ENCODE data around the gene NABP2.

NABP2 gene

GRCh38 chr12:56206452-56207166, 17.5 kb upstream of the NABP2 start:
- TF ChIP-seq CTCF (IDR thresholded peaks at IDR 0.05; ENCODE audit: borderline replicate concordance, extremely low read depth, low read length, poor library complexity, severe bottlenecking) (peak; percentile 64), EZH2 (IDR thresholded peaks at IDR 0.05; ENCODE audit: borderline replicate concordance, low read depth, low read length, severe bottlenecking) (no peak)
- Histone ChIP-seq H3K79me2 (ENCODE audit: insufficient read depth, low read length) (no peaks in the 10 kb centered on the region), H3K27ac (ENCODE audit: low read length) (no peak overlapping the region), H2AFZ (ENCODE audit: low read depth, low read length) (no peak overlapping the region), H3K9ac (ENCODE audit: low read depth, low read length) (no peak overlapping the region), H3K36me3 (ENCODE audit: insufficient read depth, low read length) (peaks cover 44% of the 10 kb centered on the region), H3K4me1 (ENCODE audit: insufficient read depth, low read length) (no peaks in the 10 kb centered on the region), H3K9me3 (ENCODE audit: insufficient read depth, low read length, severe bottlenecking) (no peaks in the 10 kb centered on the region), H3K4me2 (ENCODE audit: insufficient read depth, low read length) (no peak overlapping the region), H3K27me3 (ENCODE audit: insufficient read depth, low read length, poor library complexity) (no peaks in the 10 kb centered on the region), H4K20me1 (ENCODE audit: insufficient read depth, low read length) (no peaks in the 10 kb centered on the region), H3K4me3 (ENCODE audit: low read depth in 1 of 2, low read length in 2 of 2) (no peak overlapping the region)
- DNase-seq (peak; percentile 38), ATAC-seq (ENCODE audit: insufficient read depth, low read depth) (peak; percentile 70; the same call in 2 of the 3 replicates)

DNA sequence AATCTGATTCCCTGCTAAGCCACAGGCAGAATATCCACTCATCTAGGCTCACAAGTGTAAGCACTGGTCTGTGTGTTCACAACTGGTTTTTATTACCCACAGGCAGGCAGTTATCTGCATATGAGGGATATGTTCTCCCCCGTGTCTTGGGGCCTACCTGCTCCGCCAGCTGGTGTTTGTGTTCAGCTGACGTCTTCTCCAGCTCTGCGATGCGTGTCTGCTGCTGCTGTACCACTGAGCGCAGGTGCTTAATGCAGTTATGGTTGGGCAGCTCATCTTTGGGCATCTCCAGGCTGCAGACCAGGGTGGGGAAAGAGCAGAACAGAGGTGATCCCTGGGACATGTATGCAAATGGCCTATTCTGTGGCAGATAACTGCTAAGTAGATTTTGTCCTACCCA, 16.1 kb upstream of the NABP2 start:
- H3K27me3 ChIP-seq (ENCODE audit: insufficient read depth, low read length, poor library complexity), result no peaks in the 10 kb centered on the region
- DNase-seq, result no peak
- peaks cover 58% of the 10 kb centered on the region for H3K36me3 ChIP-seq (ENCODE audit: insufficient read depth, low read length)
- H3K4me1 ChIP-seq (ENCODE audit: insufficient read depth, low read length), result no peaks in the 10 kb centered on the region
- no peak for ATAC-seq (ENCODE audit: insufficient read depth, low read depth)
- H3K9ac ChIP-seq (ENCODE audit: low read depth, low read length), result no peak overlapping the region
- H3K9me3 ChIP-seq (ENCODE audit: insufficient read depth, low read length, severe bottlenecking), result no peaks in the 10 kb centered on the region
- no peak overlapping the region for H3K4me2 ChIP-seq (ENCODE audit: insufficient read depth, low read length)
- H3K4me3 ChIP-seq (ENCODE audit: low read depth in 1 of 2, low read length in 2 of 2), result no peak overlapping the region
- no peak overlapping the region for H3K27ac ChIP-seq (ENCODE audit: low read length)
- TF ChIP-seq CTCF (IDR thresholded peaks at IDR 0.05; ENCODE audit: borderline replicate concordance, extremely low read depth, low read length, poor library complexity, severe bottlenecking), result no peak
- no peak for TF ChIP-seq EZH2 (IDR thresholded peaks at IDR 0.05; ENCODE audit: borderline replicate concordance, low read depth, low read length, severe bottlenecking)
- H2AFZ ChIP-seq (ENCODE audit: low read depth, low read length), result no peak overlapping the region
- H4K20me1 ChIP-seq (ENCODE audit: insufficient read depth, low read length), result no peaks in the 10 kb centered on the region
- H3K79me2 ChIP-seq (ENCODE audit: insufficient read depth, low read length), result no peaks in the 10 kb centered on the region

DNA sequence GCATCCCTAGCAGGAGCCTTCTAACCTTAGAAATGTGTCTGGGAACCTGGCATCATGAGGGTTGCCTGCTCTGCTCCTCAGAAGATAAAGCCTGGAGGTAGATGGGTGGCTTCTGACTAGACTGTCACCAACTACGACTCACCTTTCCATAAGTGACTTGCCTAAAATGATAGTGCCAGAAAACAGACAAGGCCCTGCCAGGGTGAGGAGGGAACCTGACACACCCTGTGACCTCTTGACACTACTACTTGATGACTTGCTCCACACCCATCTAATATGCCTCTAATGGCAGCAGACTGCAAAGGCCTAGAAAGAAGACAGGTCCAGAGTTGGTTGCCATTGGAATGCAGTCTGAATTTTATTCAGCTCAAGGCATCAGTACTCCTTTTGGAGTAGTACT, 11.8 kb upstream of the NABP2 start:
- Histone ChIP-seq H3K79me2 (ENCODE audit: insufficient read depth, low read length) (peaks cover 3% of the 10 kb centered on the region), H3K4me3 (ENCODE audit: low read depth in 1 of 2, low read length in 2 of 2) (no peak overlapping the region), H2AFZ (ENCODE audit: low read depth, low read length) (no peak overlapping the region), H3K4me1 (ENCODE audit: insufficient read depth, low read length) (no peaks in the 10 kb centered on the region), H3K4me2 (ENCODE audit: insufficient read depth, low read length) (no peak overlapping the region), H3K9ac (ENCODE audit: low read depth, low read length) (no peak overlapping the region), H3K27ac (ENCODE audit: low read length) (no peak overlapping the region), H4K20me1 (ENCODE audit: insufficient read depth, low read length) (no peaks in the 10 kb centered on the region), H3K36me3 (ENCODE audit: insufficient read depth, low read length) (peaks cover 73% of the 10 kb centered on the region), H3K27me3 (ENCODE audit: insufficient read depth, low read length, poor library complexity) (no peaks in the 10 kb centered on the region), H3K9me3 (ENCODE audit: insufficient read depth, low read length, severe bottlenecking) (no peaks in the 10 kb centered on the region)
- no peak for DNase-seq
- TF ChIP-seq CTCF (IDR thresholded peaks at IDR 0.05; ENCODE audit: borderline replicate concordance, extremely low read depth, low read length, poor library complexity, severe bottlenecking), result no peak
- no peak for TF ChIP-seq EZH2 (IDR thresholded peaks at IDR 0.05; ENCODE audit: borderline replicate concordance, low read depth, low read length, severe bottlenecking)
- ATAC-seq (ENCODE audit: insufficient read depth, low read depth), result no peak

All from DND-41 (cell line).